ENCODE measurements around the gene EFNA4. TPM values are rescaled to one million over a fixed set of nuclear protein-coding genes. Genes with fewer than 3 reads are reported as not detected.

Gene EFNA4
- polyA plus RNA-seq, 1 donor (not counting 4 experiments of a cell fraction or from before 2014, with no cell fraction given), result 7.6 TPM

DNA sequence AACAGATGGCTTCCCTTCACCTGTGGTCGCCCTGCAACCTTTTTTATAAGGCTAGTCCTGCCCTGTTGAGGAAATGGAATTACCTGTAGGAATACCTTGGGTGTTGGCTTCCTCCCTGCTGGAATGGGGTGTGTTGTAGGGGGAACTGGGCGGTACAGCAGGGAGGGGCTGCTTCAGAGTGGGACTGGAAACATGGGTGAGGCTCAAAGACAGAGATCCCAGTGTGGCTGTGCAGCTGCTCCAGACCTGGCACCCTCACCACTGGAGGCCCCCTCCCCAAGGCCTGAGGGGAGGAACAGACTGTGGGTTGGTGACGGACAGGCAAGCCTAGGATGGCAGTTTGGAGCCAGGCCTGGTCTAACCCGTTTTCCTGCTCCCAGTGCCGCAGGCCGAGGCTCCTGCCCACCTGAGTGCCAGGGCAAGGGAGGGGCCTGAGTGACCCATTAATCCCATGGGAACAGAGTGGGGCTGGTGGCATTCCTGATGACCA is 19.6 kb downstream of the EFNA4 start:
- Histone ChIP-seq H3K9me3 (ENCODE audit: control insufficient read depth, low read depth, low read length) (no peaks in the 10 kb centered on the region), H3K79me2 (ENCODE audit: control insufficient read depth, insufficient read depth, low read length) (no peaks in the 10 kb centered on the region), H2AFZ (ENCODE audit: control insufficient read depth, low read length) (peak overlapping the region; percentile 21), H3K4me2 (ENCODE audit: control insufficient read depth, extremely low read depth, insufficient read depth, low read depth, low read length) (peak overlapping the region; percentile 56), H3K27ac (ENCODE audit: control insufficient read depth, insufficient read depth, low read length) (no peak overlapping the region), H3K9me1 (ENCODE audit: control insufficient read depth, extremely low read depth, insufficient read depth, low read length) (no peaks in the 10 kb centered on the region), H3K27me3 (ENCODE audit: control insufficient read depth, extremely low read depth, insufficient read depth, low read length) (peaks cover 38% of the 10 kb centered on the region), H3K4me3 (ENCODE audit: control insufficient read depth in 2 of 3, extremely low read depth in 1 of 3, insufficient read depth in 2 of 3, low read depth in 1 of 3, low read length in 3 of 3) (no peak overlapping the region), H3K9ac (ENCODE audit: control insufficient read depth, extremely low read depth, insufficient read depth, low read length) (no peak overlapping the region), H3K4me1 (ENCODE audit: control insufficient read depth, extremely low read depth, insufficient read depth, low read length) (peaks cover 60% of the 10 kb centered on the region), H4K20me1 (ENCODE audit: control insufficient read depth, extremely low read depth, insufficient read depth, low read length) (no peaks in the 10 kb centered on the region), H3K36me3 (ENCODE audit: control insufficient read depth in 2 of 2, extremely low read depth in 1 of 2, insufficient read depth in 2 of 2, low read length in 2 of 2) (no peaks in the 10 kb centered on the region)
- no peak for FAIRE-seq
- no peak for TF ChIP-seq EZH2 (IDR thresholded peaks at IDR 0.05; ENCODE audit: low read length)
- no peak for TF ChIP-seq CTCF (optimal IDR thresholded peaks at IDR 0.05 in 1 of 3, IDR thresholded peaks at IDR 0.05 in 1 of 3, conservative IDR thresholded peaks at IDR 0.05 in 1 of 3; ENCODE audit: extremely low read depth in 1 of 3, insufficient read depth in 2 of 3, low read length in 3 of 3)
- dilution Hi-C loops (cut with MboI; ENCODE audit: extremely low pct_ligation_motif_present, low sequenced_read_pairs), result no loop called here
- no peak for DNase-seq (ENCODE audit: low read depth, low spot score)

GRCh38 chr1:155083865-155084721 is 20.6 kb downstream of the EFNA4 start:
- TF ChIP-seq EZH2 (IDR thresholded peaks at IDR 0.05; ENCODE audit: low read length), result no peak
- TF ChIP-seq CTCF (optimal IDR thresholded peaks at IDR 0.05 in 1 of 3, IDR thresholded peaks at IDR 0.05 in 1 of 3, conservative IDR thresholded peaks at IDR 0.05 in 1 of 3; ENCODE audit: extremely low read depth in 1 of 3, insufficient read depth in 2 of 3, low read length in 3 of 3), result peak; percentile 44 to 74 (median 48)

More at GRCh38 chr1:155083865-155084721, 20.6 kb downstream of the EFNA4 start:
- peak overlapping the region; percentile 34 to 71 (median 50) for H3K4me3 ChIP-seq (ENCODE audit: control insufficient read depth in 2 of 3, extremely low read depth in 1 of 3, insufficient read depth in 2 of 3, low read depth in 1 of 3, low read length in 3 of 3)
- no peak overlapping the region for H3K27ac ChIP-seq (ENCODE audit: control insufficient read depth, insufficient read depth, low read length)
- H3K4me2 ChIP-seq (ENCODE audit: control insufficient read depth, extremely low read depth, insufficient read depth, low read depth, low read length), result peak overlapping the region; percentile 81
- FAIRE-seq (peak; percentile 77), DNase-seq (ENCODE audit: low read depth, low spot score) (no peak)
- H3K9me3 ChIP-seq (ENCODE audit: control insufficient read depth, low read depth, low read length), result no peaks in the 10 kb centered on the region
- peaks cover 36% of the 10 kb centered on the region for H3K27me3 ChIP-seq (ENCODE audit: control insufficient read depth, extremely low read depth, insufficient read depth, low read length)
- H3K9me1 ChIP-seq (ENCODE audit: control insufficient read depth, extremely low read depth, insufficient read depth, low read length), result no peaks in the 10 kb centered on the region
- no peaks in the 10 kb centered on the region for H3K79me2 ChIP-seq (ENCODE audit: control insufficient read depth, insufficient read depth, low read length)
- H3K4me1 ChIP-seq (ENCODE audit: control insufficient read depth, extremely low read depth, insufficient read depth, low read length), result peaks cover 56% of the 10 kb centered on the region
- no peaks in the 10 kb centered on the region for H4K20me1 ChIP-seq (ENCODE audit: control insufficient read depth, extremely low read depth, insufficient read depth, low read length)
- no peaks in the 10 kb centered on the region for H3K36me3 ChIP-seq (ENCODE audit: control insufficient read depth in 2 of 2, extremely low read depth in 1 of 2, insufficient read depth in 2 of 2, low read length in 2 of 2)
- dilution Hi-C loops (cut with MboI; ENCODE audit: extremely low pct_ligation_motif_present, low sequenced_read_pairs), result no loop called here
- peak overlapping the region; percentile 41 for H2AFZ ChIP-seq (ENCODE audit: control insufficient read depth, low read length)
- H3K9ac ChIP-seq (ENCODE audit: control insufficient read depth, extremely low read depth, insufficient read depth, low read length), result peak overlapping the region; percentile 73

All from keratinocyte (primary cell).